IMR-90 (cell line): Measurements from ENCODE around the gene MRPL38. TPM values are rescaled to one million over a fixed set of nuclear protein-coding genes. Genes with fewer than 3 reads are reported as not detected.

Source experiments
- ATAC-seq: fragments of 200-7000 bp; cut with Tn5 transposase; 2 replicates; pipeline ENCODE4 v1.9.1; 2020; ENCODE audit warnings: low read depth, mild to moderate bottlenecking, moderate library complexity
- BruUV-seq: library from RNA; stranded (reverse); fragments of 400-500 nt; replicated peaks from 2 replicates; lab custom pipeline; 2021; lab: Mats Ljungman, UMichigan
- CTCF ChIA-PET: fragments of 300-600 bp; formaldehyde crosslinking; extraction: SDS; loops from one replicate; lab custom pipeline; 2021; ENCODE audit warnings: antibody characterized with exemption; lab: Yijun Ruan, JAX
- POLR2A ChIA-PET: fragments of 300-600 bp; sonication (Branson Sonifier 250); formaldehyde crosslinking; loops from one replicate; lab custom pipeline; 2022; ENCODE audit warnings: antibody characterized with exemption; ENCODE audit not compliant: unreplicated experiment; lab: Charles Lee
- DNase-seq: peaks from one replicate; pipeline ENCODE4 v3.0.0; 2013
- H2AFZ ChIP-seq: replicated peaks from 2 replicates; pipeline ENCODE3; 2013; ENCODE audit warnings: low read length, mild to moderate bottlenecking; ENCODE audit not compliant: poor library complexity
- H2AK5ac ChIP-seq: 2 replicates; pipeline ENCODE4 v1.6.1; 2013; ENCODE audit warnings: low read depth, low read length, inconsistent platforms
- H2AK9ac ChIP-seq: replicated peaks from 2 replicates; pipeline ENCODE3; 2013; ENCODE audit warnings: mild to moderate bottlenecking, low read depth, low read length, moderate library complexity; ENCODE audit not compliant: poor library complexity
- H2BK120ac ChIP-seq: 2 replicates; pipeline ENCODE4 v1.6.1; 2013; ENCODE audit warnings: low read depth, low read length, inconsistent platforms
- H2BK15ac ChIP-seq: 3 replicates; pipeline ENCODE4 v1.6.1; 2013; ENCODE audit warnings: low read depth, low read length, inconsistent platforms
- H2BK20ac ChIP-seq: 2 replicates; pipeline ENCODE4 v1.6.1; 2013; ENCODE audit warnings: low read depth, mild to moderate bottlenecking, inconsistent platforms, low read length, moderate library complexity
- H2BK5ac ChIP-seq: 2 replicates; pipeline ENCODE4 v1.6.1; 2013; ENCODE audit warnings: mild to moderate bottlenecking, low read depth, low read length, inconsistent platforms; ENCODE audit not compliant: poor library complexity, severe bottlenecking
- H3K14ac ChIP-seq: replicated peaks from 2 replicates; pipeline ENCODE4 v1.6.1; 2013; ENCODE audit warnings: low read depth, low read length, inconsistent platforms
- H3K18ac ChIP-seq: 2 replicates; pipeline ENCODE4 v1.6.1; 2013; ENCODE audit warnings: low read depth, low read length, control low read depth
- H3K23ac ChIP-seq: 2 replicates; pipeline ENCODE4 v1.6.1; 2013; ENCODE audit warnings: low read depth, low read length, inconsistent platforms
- H3K27ac ChIP-seq: 2 replicates; pipeline ENCODE4 v1.5.1; 2013; ENCODE audit warnings: mild to moderate bottlenecking, control low read depth, low read length; ENCODE audit not compliant: insufficient read depth
- H3K27me3 ChIP-seq: 2 replicates; pipeline ENCODE4 v1.6.1; 2013; ENCODE audit warnings: low read length; ENCODE audit not compliant: control insufficient read depth, insufficient read depth
- H3K36me3 ChIP-seq: 2 replicates; pipeline ENCODE4 v1.6.1; 2013; ENCODE audit warnings: low read length, mixed read lengths; ENCODE audit not compliant: control insufficient read depth, insufficient read depth
- H3K4ac ChIP-seq: 2 replicates; pipeline ENCODE4 v1.6.1; 2013; ENCODE audit warnings: low read depth, low read length, inconsistent platforms
- H3K4me1 ChIP-seq: 2 replicates; pipeline ENCODE4 v1.6.1; 2013; ENCODE audit warnings: low read length, mixed read lengths; ENCODE audit not compliant: control insufficient read depth, insufficient read depth
- H3K4me2 ChIP-seq: 2 replicates; pipeline ENCODE4 v1.6.1; 2013; ENCODE audit warnings: low read depth, mild to moderate bottlenecking, control low read depth, low read length, moderate library complexity
- H3K4me3 ChIP-seq: 2 replicates; pipeline ENCODE4 v1.5.1; 2013; ENCODE audit warnings: low read depth, mild to moderate bottlenecking, control low read depth, low read length, moderate library complexity; ENCODE audit not compliant: insufficient read depth
- H3K56ac ChIP-seq: 2 replicates; pipeline ENCODE4 v1.6.1; 2013; ENCODE audit warnings: low read length, inconsistent platforms; ENCODE audit not compliant: insufficient read depth; ENCODE audit errors: extremely low read depth
- H3K79me1 ChIP-seq, 2 experiments: 2 replicates each; pipeline ENCODE4 v1.6.1; 2013; ENCODE audit warnings: low read length in 2 of 2, inconsistent platforms in 1 of 2, low read depth in 1 of 2
- H3K9ac ChIP-seq: 2 replicates; pipeline ENCODE4 v1.6.1; 2013; ENCODE audit warnings: low read depth, low read length, control low read depth
- H3K9me1 ChIP-seq: 2 replicates; pipeline ENCODE4 v1.6.1; 2013; ENCODE audit warnings: low read length, inconsistent platforms; ENCODE audit not compliant: insufficient read depth
- H3K9me3 ChIP-seq: 2 replicates; pipeline ENCODE4 v1.6.1; 2013; ENCODE audit warnings: low read length; ENCODE audit not compliant: control insufficient read depth, insufficient read depth
- H4K20me1 ChIP-seq: 2 replicates; pipeline ENCODE4 v1.6.1; 2013; ENCODE audit warnings: low read length, inconsistent platforms; ENCODE audit not compliant: insufficient read depth
- H4K5ac ChIP-seq: 2 replicates; pipeline ENCODE4 v1.6.1; 2013; ENCODE audit warnings: mild to moderate bottlenecking, low read depth, low read length, control low read depth
- H4K8ac ChIP-seq, 2 experiments: 2 replicates each; pipeline ENCODE4 v1.6.1; 2013; ENCODE audit warnings: low read depth in 2 of 2, low read length in 2 of 2, control low read depth in 1 of 2, inconsistent platforms in 1 of 2
- H4K91ac ChIP-seq: 2 replicates; pipeline ENCODE4 v1.6.1; 2013; ENCODE audit warnings: low read depth, low read length, inconsistent platforms; ENCODE audit not compliant: insufficient read depth
- BHLHE40 ChIP-seq: fragments of 150-350 bp; IDR thresholded peaks from 2 replicates; pipeline ENCODE4 v1.6.1; 2016; ENCODE audit warnings: mild to moderate bottlenecking, low read depth, low read length
- CEBPB ChIP-seq: IDR thresholded peaks from 2 replicates; pipeline ENCODE4 v1.6.1; 2012; ENCODE audit warnings: low read depth, low read length, improper control_type of control experiment
- CHD1 ChIP-seq: IDR thresholded peaks from 2 replicates; pipeline ENCODE4 v1.6.1; 2012; ENCODE audit warnings: low read depth, low read length, improper control_type of control experiment
- CTCF ChIP-seq: conservative IDR thresholded peaks from 2 replicates; pipeline ENCODE4 v1.5.1; 2012; ENCODE audit warnings: mild to moderate bottlenecking, low read depth, low read length, improper control_type of control experiment
- FOS ChIP-seq: fragments of 150-350 bp; IDR thresholded peaks from 2 replicates; pipeline ENCODE4 v1.6.1; 2016; ENCODE audit warnings: low read depth, low read length
- MAFK ChIP-seq: IDR thresholded peaks from 2 replicates; pipeline ENCODE4 v1.6.1; 2012; ENCODE audit warnings: low read depth, low read length, improper control_type of control experiment
- MAZ ChIP-seq: IDR thresholded peaks from 2 replicates; pipeline ENCODE4 v1.6.1; 2012; ENCODE audit warnings: low read depth, mild to moderate bottlenecking, low read length, improper control_type of control experiment, moderate library complexity, borderline replicate concordance
- MXI1 ChIP-seq: IDR thresholded peaks from 2 replicates; pipeline ENCODE4 v1.6.1; 2012; ENCODE audit warnings: low read depth, mild to moderate bottlenecking, low read length, moderate library complexity, borderline replicate concordance
- NFE2L2 ChIP-seq: fragments of 150-350 bp; IDR thresholded peaks from 2 replicates; pipeline ENCODE4 v1.6.1; 2016; ENCODE audit warnings: low read depth, mild to moderate bottlenecking, low read length
- POLR2A ChIP-seq: IDR thresholded peaks from 2 replicates; pipeline ENCODE4 v1.6.1; 2012; ENCODE audit warnings: mild to moderate bottlenecking, low read depth, low read length
- RAD21 ChIP-seq: IDR thresholded peaks from 2 replicates; pipeline ENCODE4 v1.6.1; 2012; ENCODE audit warnings: low read length, improper control_type of control experiment
- RCOR1 ChIP-seq: IDR thresholded peaks from 2 replicates; pipeline ENCODE4 v1.6.1; 2012; ENCODE audit warnings: mild to moderate bottlenecking, low read length, improper control_type of control experiment; ENCODE audit not compliant: insufficient replicate concordance
- RFX5 ChIP-seq: IDR thresholded peaks from 2 replicates; pipeline ENCODE4 v1.8.0; 2012; ENCODE audit warnings: low read depth, mild to moderate bottlenecking, low read length, moderate library complexity
- SMC3 ChIP-seq: fragments of 150-350 bp; IDR thresholded peaks from 2 replicates; pipeline ENCODE4 v1.6.1; 2016; ENCODE audit warnings: low read depth, mild to moderate bottlenecking, antibody characterized with exemption, low read length, moderate library complexity
- USF2 ChIP-seq: fragments of 150-350 bp; IDR thresholded peaks from 2 replicates; pipeline ENCODE4 v1.6.1; 2017; ENCODE audit warnings: mild to moderate bottlenecking, antibody characterized with exemption, low read length, low read depth
- WGBS, 2 experiments: methylation state at CpG; one replicate each; pipeline versions ENCODE4 v1.1.5 to v1.1.7; 2013; ENCODE audit warnings: missing lambda C conversion rate in 2 of 2; ENCODE audit not compliant: insufficient read length in 1 of 2; ENCODE audit errors: extremely low coverage in 2 of 2; 5-methylcytosine and 5-hydroxymethylcytosine counted together
- dilution Hi-C: fragments of 300-500 bp; cut with HindIII; formaldehyde crosslinking; loops from one replicate; pipeline ENCODE4 v1.14.3; 2018; ENCODE audit warnings: low sequenced_read_pairs; ENCODE audit not compliant: unreplicated experiment
- in situ Hi-C: fragments of 300-500 bp; cut with MboI; formaldehyde crosslinking; loops from 3 replicates; pipeline ENCODE4 v1.14.3; 2019; ENCODE audit warnings: low sequenced_read_pairs, inconsistent platforms, mixed read lengths
- intact Hi-C: fragments of 100-400 bp; cut with micrococcal nuclease; formaldehyde crosslinking; loops from 2 replicates; pipeline ENCODE4 v1.10.0; 2022
- polyA plus RNA-seq, 3 experiments: library from polyadenylated mRNA; depleted of rRNA; stranded (reverse); fragments of >200 nt; gene quantifications; 2 replicates each; pipeline ENCODE4 v1.2.3, GENCODE V29; 2012; ENCODE audit warnings: low replicate concordance in 1 of 3
- total RNA-seq: library from RNA; depleted of rRNA; stranded (reverse); fragments of >200 nt; gene quantifications from 2 replicates; pipeline ENCODE4 v1.2.3, GENCODE V29; 2012
- TF ChIP-seq, protein P1 (sequence below): fragments of 150-350 bp; IDR thresholded peaks from 2 replicates; pipeline ENCODE4 v1.6.1; 2016; ENCODE audit warnings: low read depth, mild to moderate bottlenecking, low read length, moderate library complexity, borderline replicate concordance

MRPL38 gene
- total and polyA plus RNA-seq, 2 of the 4 experiments (the other 2 are of a cell fraction): 13.3 to 42.5 TPM

GRCh38 chr17:75931062-75931461 lies 26.4 kb upstream of the MRPL38 start:
- POLR2A ChIA-PET: no interaction called here
- in situ Hi-C loops: no loop called here

More at GRCh38 chr17:75931062-75931461, 26.4 kb upstream of the MRPL38 start:
- no peaks in the 10 kb centered on the region; the same call in 1 of the 2 replicates for H3K4me1 ChIP-seq
- no peak overlapping the region for H2AFZ ChIP-seq
- H2BK20ac ChIP-seq: no peak overlapping the region
- TF ChIP-seq, protein P1, sequence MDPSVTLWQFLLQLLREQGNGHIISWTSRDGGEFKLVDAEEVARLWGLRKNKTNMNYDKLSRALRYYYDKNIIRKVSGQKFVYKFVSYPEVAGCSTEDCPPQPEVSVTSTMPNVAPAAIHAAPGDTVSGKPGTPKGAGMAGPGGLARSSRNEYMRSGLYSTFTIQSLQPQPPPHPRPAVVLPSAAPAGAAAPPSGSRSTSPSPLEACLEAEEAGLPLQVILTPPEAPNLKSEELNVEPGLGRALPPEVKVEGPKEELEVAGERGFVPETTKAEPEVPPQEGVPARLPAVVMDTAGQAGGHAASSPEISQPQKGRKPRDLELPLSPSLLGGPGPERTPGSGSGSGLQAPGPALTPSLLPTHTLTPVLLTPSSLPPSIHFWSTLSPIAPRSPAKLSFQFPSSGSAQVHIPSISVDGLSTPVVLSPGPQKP: no peak
- TF ChIP-seq CTCF (no peak), RFX5 (no peak), FOS (no peak), SMC3 (no peak), CEBPB (no peak), NFE2L2 (no peak), RAD21 (no peak), MAFK (no peak), RCOR1 (no peak), POLR2A (no peak), BHLHE40 (no peak), MXI1 (no peak), USF2 (no peak), CHD1 (no peak), MAZ (no peak)
- no peak overlapping the region for H2BK5ac ChIP-seq
- H4K20me1 ChIP-seq: no peaks in the 10 kb centered on the region
- no peak overlapping the region for H2AK9ac ChIP-seq
- H3K27me3 ChIP-seq: no peaks in the 10 kb centered on the region
- intact Hi-C loops (no loop called here), dilution Hi-C loops (no loop called here)
- H2BK120ac ChIP-seq: no peak overlapping the region
- BruUV-seq: no TSS peak
- H3K14ac ChIP-seq: no peak overlapping the region
- 80% methylated on average over 1 of the region's 4 CpGs; no CpG with 5 or more reads in 1 of the 2 experiments for WGBS, 2 experiments
- no peak overlapping the region for H3K4ac ChIP-seq
- H3K9me3 ChIP-seq: no peaks in the 10 kb centered on the region
- H3K9me1 ChIP-seq: 0 out of 2 replicates have a peak, but pooled peaks cover 5% of the 10 kb centered on the region
- H2BK15ac ChIP-seq: no peak overlapping the region
- CTCF ChIA-PET: no interaction called here
- no peak overlapping the region for H2AK5ac ChIP-seq
- no peak overlapping the region; the same call in 1 of the 2 replicates for H3K56ac ChIP-seq
- H3K4me2 ChIP-seq: no peak overlapping the region
- ATAC-seq (no peak), DNase-seq (no peak)
- H3K36me3 ChIP-seq: peaks cover 5% of the 10 kb centered on the region
- no peaks in the 10 kb centered on the region for H3K79me1 ChIP-seq
- no peak overlapping the region for H3K18ac ChIP-seq
- no peak overlapping the region for H3K4me3 ChIP-seq
- H4K91ac ChIP-seq: no peak overlapping the region
- no peak overlapping the region for H4K5ac ChIP-seq
- no peak overlapping the region for H3K9ac ChIP-seq
- no peak overlapping the region for H3K27ac ChIP-seq
- H4K8ac ChIP-seq: no peak overlapping the region
- H3K23ac ChIP-seq: no peak overlapping the region
